Stimulated activated CD4-positive, alpha-beta T cell treated with anti-CD3 and anti-CD28 coated beads, Interleukin-2, amount 100 ng/mL, for 24 hours (primary cell): ENCODE data around the gene MT1A.

Source experiments
- DNase-seq, 2 donors: peaks; one replicate each; pipeline ENCODE4 v3.0.0-alpha.2; 2020

The MT1A gene

DNA sequence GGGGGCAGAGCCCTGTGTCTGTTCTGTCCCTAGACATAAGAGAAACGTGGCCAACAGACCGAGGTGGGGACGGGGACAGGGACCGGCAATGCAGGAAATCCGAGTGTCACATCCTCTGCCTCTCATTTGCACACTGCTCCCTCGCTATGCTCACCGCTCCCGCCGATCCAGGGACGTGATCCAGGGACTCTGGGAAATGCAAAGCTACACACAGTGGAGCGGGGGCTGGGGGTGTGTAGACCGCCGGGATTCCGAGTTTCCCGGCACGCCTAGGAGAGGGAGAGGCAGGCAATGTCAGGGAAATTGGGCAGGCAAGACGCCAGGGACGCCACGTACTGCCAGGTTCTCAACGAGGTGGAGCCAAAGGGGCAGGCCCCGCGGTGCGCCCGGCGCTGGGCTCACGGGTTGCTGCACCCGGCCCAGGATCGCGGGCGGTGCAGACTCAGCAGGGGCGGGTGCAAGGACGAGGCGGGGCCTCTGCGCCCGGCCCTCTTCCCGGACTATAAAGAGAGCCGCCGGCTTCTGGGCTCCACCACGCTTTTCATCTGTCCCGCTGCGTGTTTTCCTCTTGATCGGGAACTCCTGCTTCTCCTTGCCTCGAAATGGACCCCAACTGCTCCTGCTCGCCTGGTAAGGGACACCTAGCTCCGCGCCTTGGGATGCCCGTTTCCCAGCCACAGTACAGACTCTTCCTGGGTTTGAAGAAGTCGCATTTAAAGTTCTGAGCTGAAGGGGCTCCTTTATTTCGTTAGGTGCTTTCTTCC, 43.7 kb downstream of the MT1A start, which contains the start of gene MT1X:
TSS of gene MT1X (plus strand) at position 532 of the 764 bp plus-strand sequence. CDS start at position 603, 71 bp downstream.
- peak; percentile 90 to 93 for DNase-seq

DNA sequence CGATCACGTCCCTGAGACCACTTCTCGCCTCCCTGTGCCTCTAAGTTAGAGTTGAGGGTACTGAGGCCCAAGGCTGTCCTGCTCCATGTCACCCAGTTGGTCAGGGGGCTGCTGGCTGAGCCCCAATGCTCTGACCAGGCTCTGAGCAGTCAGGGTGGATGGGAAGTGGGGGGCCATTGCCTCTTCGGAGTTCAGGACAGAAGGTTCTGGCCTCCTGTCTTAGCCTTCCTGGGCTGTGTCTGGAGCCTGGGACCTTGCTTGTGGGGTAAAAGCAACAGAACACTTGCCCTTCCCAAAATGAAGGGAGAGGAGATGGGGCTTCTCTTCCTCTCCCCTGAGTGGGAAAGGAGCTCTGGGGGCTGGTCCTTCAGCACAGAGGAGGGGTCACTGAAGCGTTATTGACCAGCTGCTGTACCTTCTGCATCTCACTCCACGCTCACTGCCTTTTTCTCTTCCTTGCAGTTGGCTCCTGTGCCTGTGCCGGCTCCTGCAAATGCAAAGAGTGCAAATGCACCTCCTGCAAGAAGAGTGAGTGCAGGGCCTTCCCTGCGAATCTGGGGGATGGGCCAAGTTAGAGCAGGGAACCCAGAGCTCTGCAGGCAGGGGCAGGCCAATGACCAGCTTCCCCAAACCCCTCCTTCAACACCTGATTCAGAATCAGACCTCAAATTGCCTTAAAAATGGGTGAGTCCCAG, 44.4 kb downstream of the MT1A start:
- DNase-seq, result peak in 1 of 2 donors; percentile 18

GRCh38 chr16:56683424-56684172, 45.1 kb downstream of the MT1A start:
- DNase-seq, result no peak

DNA sequence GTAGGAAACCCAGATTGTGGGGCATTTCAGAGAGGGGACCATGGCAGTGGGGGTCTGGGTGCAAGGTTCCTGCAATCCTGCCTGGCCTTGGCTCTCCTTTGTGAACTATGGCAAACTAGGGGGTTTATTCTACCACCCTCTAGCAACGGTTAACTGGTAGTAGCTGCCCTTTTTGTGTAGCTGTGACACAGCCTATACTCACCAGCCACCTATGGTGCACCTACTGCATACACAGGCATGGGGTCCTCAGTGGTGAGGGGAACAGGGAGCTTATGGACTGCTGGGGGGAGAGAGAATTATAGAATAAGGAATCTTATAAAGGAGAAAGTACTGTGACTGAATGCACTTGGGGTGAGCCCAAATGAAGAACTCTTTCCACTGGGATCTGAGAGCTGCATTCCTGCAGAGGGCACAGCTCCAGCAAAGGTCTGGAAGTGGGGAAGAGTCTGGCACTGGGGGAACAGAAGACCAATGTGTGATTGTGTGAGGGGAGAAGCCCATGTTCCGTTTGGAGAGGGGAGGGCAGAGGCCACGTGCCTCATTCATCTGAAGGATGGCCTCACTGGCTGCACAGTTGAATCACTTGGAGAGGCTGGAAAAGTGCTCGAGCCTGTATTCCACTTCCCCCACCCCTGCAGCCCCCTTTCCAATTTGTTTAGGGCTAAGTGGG, 45.9 kb downstream of the MT1A start:
- DNase-seq, result no peak

- no peak for DNase-seq
Measured at GRCh38 chr16:56684926-56685590, 46.6 kb downstream of the MT1A start.

- DNase-seq, result no peak
Measured at GRCh38 chr16:56686758-56687157, 48.3 kb downstream of the MT1A start.

DNA sequence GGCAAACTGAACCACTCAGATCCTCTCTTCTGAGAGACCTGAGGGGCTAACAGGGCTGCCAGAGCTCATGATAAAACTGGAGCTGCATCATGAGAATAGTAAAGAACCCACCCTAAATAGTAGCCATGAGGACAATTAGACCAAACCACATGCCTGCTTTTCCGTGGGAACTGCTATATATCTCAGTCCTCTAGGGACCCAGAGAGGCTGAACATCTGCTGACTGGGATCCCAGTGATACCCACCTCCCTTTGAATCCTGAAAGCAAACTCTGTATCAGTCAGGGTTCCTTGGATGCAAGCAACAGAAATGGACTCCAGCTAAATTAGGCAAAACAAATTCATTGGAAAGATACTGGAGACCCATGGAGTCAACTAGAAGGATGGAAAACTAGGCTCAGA, 50.3 kb downstream of the MT1A start:
- DNase-seq, result no peak

DNA sequence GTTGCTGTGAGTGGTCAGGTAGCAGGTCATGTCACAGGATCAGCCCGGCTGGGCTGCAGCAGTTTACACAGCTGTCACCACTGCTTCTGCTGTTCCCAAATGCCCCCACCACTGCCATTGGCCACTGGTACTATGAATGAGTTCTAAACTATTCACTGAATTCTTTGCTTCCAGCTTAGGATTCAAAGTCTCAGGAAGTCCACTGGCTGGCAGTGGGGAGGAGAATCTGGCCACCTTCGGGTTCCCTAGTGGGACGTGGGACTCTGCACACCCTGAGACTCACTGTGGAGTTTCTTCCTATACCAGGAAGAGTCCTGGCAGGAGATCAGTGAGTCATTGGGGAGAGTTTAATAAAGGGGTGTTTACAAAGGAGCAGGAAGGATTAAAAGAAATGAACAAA, 50.7 kb downstream of the MT1A start:
- no peak for DNase-seq
